ENCODE measurements around the gene FTO.

Gene FTO

GRCh38 chr16:53988136-53988535 lies 284.2 kb downstream of the FTO start:
- Histone ChIP-seq H3K79me2 (ENCODE audit: insufficient read depth, low read length) (no peaks in the 10 kb centered on the region), H3K9ac (ENCODE audit: low read length) (no peak overlapping the region), H2AFZ (ENCODE audit: low read depth, low read length, severe bottlenecking) (no peak overlapping the region), H3F3A (ENCODE audit: insufficient read depth) (no peaks in the 10 kb centered on the region), H3K27ac (ENCODE audit: low read depth, low read length) (no peak overlapping the region), H3K9me2 (replicated peaks; ENCODE audit: insufficient read depth, low read length) (no peaks in the 10 kb centered on the region), H3K9me3 (ENCODE audit: insufficient read depth, low read length) (no peaks in the 10 kb centered on the region), H3K27me3 (ENCODE audit: low read length) (no peaks in the 10 kb centered on the region), H4K20me1 (ENCODE audit: low read depth, low read length) (no peaks in the 10 kb centered on the region), H3K4me3 (ENCODE audit: insufficient read depth, low read length, poor library complexity, severe bottlenecking) (no peak overlapping the region), H3K4me2 (ENCODE audit: low read depth, low read length, poor library complexity, severe bottlenecking) (no peak overlapping the region), H3K36me3 (ENCODE audit: low read length) (no peaks in the 10 kb centered on the region)
- TF ChIP-seq EZH2phosphoT487 (conservative IDR thresholded peaks at IDR 0.05; ENCODE audit: low read length) (no peak), CTCF (IDR thresholded peaks at IDR 0.05; ENCODE audit: insufficient read depth, low read length, poor library complexity, severe bottlenecking) (no peak)

- Histone ChIP-seq H3K9ac (ENCODE audit: low read length) (no peak overlapping the region), H3K4me3 (ENCODE audit: insufficient read depth, low read length, poor library complexity, severe bottlenecking) (no peak overlapping the region), H3K4me2 (ENCODE audit: low read depth, low read length, poor library complexity, severe bottlenecking) (no peak overlapping the region), H3K79me2 (ENCODE audit: insufficient read depth, low read length) (no peaks in the 10 kb centered on the region), H3K27ac (ENCODE audit: low read depth, low read length) (no peak overlapping the region), H3K9me3 (ENCODE audit: insufficient read depth, low read length) (no peaks in the 10 kb centered on the region), H3K27me3 (ENCODE audit: low read length) (no peaks in the 10 kb centered on the region), H3K36me3 (ENCODE audit: low read length) (no peaks in the 10 kb centered on the region), H2AFZ (ENCODE audit: low read depth, low read length, severe bottlenecking) (no peak overlapping the region), H3K9me2 (replicated peaks; ENCODE audit: insufficient read depth, low read length) (no peaks in the 10 kb centered on the region), H4K20me1 (ENCODE audit: low read depth, low read length) (no peaks in the 10 kb centered on the region), H3F3A (ENCODE audit: insufficient read depth) (no peaks in the 10 kb centered on the region)
- TF ChIP-seq CTCF (IDR thresholded peaks at IDR 0.05; ENCODE audit: insufficient read depth, low read length, poor library complexity, severe bottlenecking), result no peak
- TF ChIP-seq EZH2phosphoT487 (conservative IDR thresholded peaks at IDR 0.05; ENCODE audit: low read length), result no peak
These were observed 285.6 kb downstream of the FTO start for GRCh38 chr16:53989597-53989996.

- no peaks in the 10 kb centered on the region for H3K27me3 ChIP-seq (ENCODE audit: low read length)
These were observed 287.9 kb downstream of the FTO start for GRCh38 chr16:53991754-53992378.

More at GRCh38 chr16:53991754-53992378, 287.9 kb downstream of the FTO start:
- H3K9me3 ChIP-seq (ENCODE audit: insufficient read depth, low read length), result no peaks in the 10 kb centered on the region
- H2AFZ ChIP-seq (ENCODE audit: low read depth, low read length, severe bottlenecking), result no peak overlapping the region
- H3K27ac ChIP-seq (ENCODE audit: low read depth, low read length), result no peak overlapping the region
- H3K36me3 ChIP-seq (ENCODE audit: low read length), result no peaks in the 10 kb centered on the region
- no peak overlapping the region for H3K4me3 ChIP-seq (ENCODE audit: insufficient read depth, low read length, poor library complexity, severe bottlenecking)
- no peaks in the 10 kb centered on the region for H4K20me1 ChIP-seq (ENCODE audit: low read depth, low read length)
- TF ChIP-seq EZH2phosphoT487 (conservative IDR thresholded peaks at IDR 0.05; ENCODE audit: low read length) (no peak), CTCF (IDR thresholded peaks at IDR 0.05; ENCODE audit: insufficient read depth, low read length, poor library complexity, severe bottlenecking) (no peak)
- H3K9ac ChIP-seq (ENCODE audit: low read length), result no peak overlapping the region
- no peaks in the 10 kb centered on the region for H3F3A ChIP-seq (ENCODE audit: insufficient read depth)
- H3K4me2 ChIP-seq (ENCODE audit: low read depth, low read length, poor library complexity, severe bottlenecking), result no peak overlapping the region
- no peaks in the 10 kb centered on the region for H3K9me2 ChIP-seq (replicated peaks; ENCODE audit: insufficient read depth, low read length)
- H3K79me2 ChIP-seq (ENCODE audit: insufficient read depth, low read length), result no peaks in the 10 kb centered on the region
